Activated naive CD4-positive, alpha-beta T cell treated with anti-CD3 and anti-CD28 coated beads, Interleukin-2, amount 50 U/mL, for 24 hours (primary cell): ENCODE measurements around the gene PRDM16.
A peak's percentile ranks its signal among the peaks of the same experiment; 100 is the strongest.

Experiments used
- H3K27ac Mint-ChIP-seq: one replicate; pipeline ENCODE4 v1.8.0; 2021; ENCODE audit warnings: mild to moderate bottlenecking, mixed read lengths
- H3K27me3 Mint-ChIP-seq: one replicate; pipeline ENCODE4 v1.8.0; 2021; ENCODE audit warnings: mixed read lengths
- H3K36me3 Mint-ChIP-seq: one replicate; pipeline ENCODE4 v1.8.0; 2021; ENCODE audit warnings: mixed read lengths
- H3K4me1 Mint-ChIP-seq: one replicate; pipeline ENCODE4 v1.8.0; 2021; ENCODE audit warnings: mixed read lengths
- H3K4me3 Mint-ChIP-seq: one replicate; pipeline ENCODE4 v1.8.0; 2021; ENCODE audit warnings: mild to moderate bottlenecking, mixed read lengths
- H3K9me3 Mint-ChIP-seq: one replicate; pipeline ENCODE4 v1.8.0; 2021; ENCODE audit warnings: mixed read lengths

Gene PRDM16

GRCh38 chr1:3195966-3196515, 127.0 kb downstream of the PRDM16 start:
- Mint-ChIP-seq H3K27me3 (no peaks in the 10 kb centered on the region), H3K9me3 (no peaks in the 10 kb centered on the region), H3K27ac (no peak overlapping the region), H3K4me1 (no peaks in the 10 kb centered on the region), H3K4me3 (no peak overlapping the region), H3K36me3 (no peaks in the 10 kb centered on the region)

GRCh38 chr1:3196577-3197245, 127.7 kb downstream of the PRDM16 start:
- Mint-ChIP-seq H3K9me3 (no peaks in the 10 kb centered on the region), H3K4me1 (no peaks in the 10 kb centered on the region), H3K4me3 (no peak overlapping the region), H3K27ac (no peak overlapping the region), H3K27me3 (no peaks in the 10 kb centered on the region), H3K36me3 (no peaks in the 10 kb centered on the region)

GRCh38 chr1:3197781-3198316, 128.8 kb downstream of the PRDM16 start:
- no peaks in the 10 kb centered on the region for H3K27me3 Mint-ChIP-seq
- no peaks in the 10 kb centered on the region for H3K36me3 Mint-ChIP-seq
- H3K9me3 Mint-ChIP-seq = no peaks in the 10 kb centered on the region
- no peak overlapping the region for H3K4me3 Mint-ChIP-seq
- H3K4me1 Mint-ChIP-seq = no peaks in the 10 kb centered on the region
- no peak overlapping the region for H3K27ac Mint-ChIP-seq

GRCh38 chr1:3198371-3199271, 129.6 kb downstream of the PRDM16 start:
- H3K27ac Mint-ChIP-seq = no peak overlapping the region
- no peaks in the 10 kb centered on the region for H3K27me3 Mint-ChIP-seq
- no peaks in the 10 kb centered on the region for H3K36me3 Mint-ChIP-seq
- no peaks in the 10 kb centered on the region for H3K4me1 Mint-ChIP-seq
- H3K4me3 Mint-ChIP-seq = no peak overlapping the region
- H3K9me3 Mint-ChIP-seq = no peaks in the 10 kb centered on the region

- Mint-ChIP-seq H3K4me1 (no peaks in the 10 kb centered on the region), H3K27ac (peak overlapping the region; percentile 51), H3K27me3 (no peaks in the 10 kb centered on the region), H3K9me3 (no peaks in the 10 kb centered on the region), H3K36me3 (no peaks in the 10 kb centered on the region), H3K4me3 (no peak overlapping the region)
Observed at GRCh38 chr1:3204725-3205124, 135.7 kb downstream of the PRDM16 start.

- Mint-ChIP-seq H3K9me3 (no peaks in the 10 kb centered on the region), H3K4me1 (no peaks in the 10 kb centered on the region), H3K27ac (no peak overlapping the region), H3K4me3 (no peak overlapping the region), H3K36me3 (no peaks in the 10 kb centered on the region), H3K27me3 (no peaks in the 10 kb centered on the region)
Observed at GRCh38 chr1:3205815-3206214, 136.8 kb downstream of the PRDM16 start.

GRCh38 chr1:3206696-3207095, 137.7 kb downstream of the PRDM16 start:
- Mint-ChIP-seq H3K4me3 (no peak overlapping the region), H3K4me1 (no peaks in the 10 kb centered on the region), H3K27ac (no peak overlapping the region), H3K27me3 (no peaks in the 10 kb centered on the region), H3K9me3 (no peaks in the 10 kb centered on the region), H3K36me3 (no peaks in the 10 kb centered on the region)

- H3K27me3 Mint-ChIP-seq = no peaks in the 10 kb centered on the region
- H3K27ac Mint-ChIP-seq = no peak overlapping the region
- no peaks in the 10 kb centered on the region for H3K36me3 Mint-ChIP-seq
- no peak overlapping the region for H3K4me3 Mint-ChIP-seq
- H3K4me1 Mint-ChIP-seq = no peaks in the 10 kb centered on the region
- no peaks in the 10 kb centered on the region for H3K9me3 Mint-ChIP-seq
Observed at GRCh38 chr1:3207217-3207848, 138.3 kb downstream of the PRDM16 start.

GRCh38 chr1:3208819-3209200, 139.8 kb downstream of the PRDM16 start:
- Mint-ChIP-seq H3K27me3 (no peaks in the 10 kb centered on the region), H3K9me3 (no peaks in the 10 kb centered on the region), H3K36me3 (no peaks in the 10 kb centered on the region), H3K4me3 (no peak overlapping the region), H3K27ac (no peak overlapping the region), H3K4me1 (no peaks in the 10 kb centered on the region)

GRCh38 chr1:3209201-3209600, 140.2 kb downstream of the PRDM16 start:
- Mint-ChIP-seq H3K36me3 (no peaks in the 10 kb centered on the region), H3K27me3 (no peaks in the 10 kb centered on the region), H3K27ac (no peak overlapping the region), H3K4me3 (no peak overlapping the region), H3K9me3 (no peaks in the 10 kb centered on the region), H3K4me1 (no peaks in the 10 kb centered on the region)

GRCh38 chr1:3211582-3212375, 142.8 kb downstream of the PRDM16 start:
- H3K36me3 Mint-ChIP-seq = no peaks in the 10 kb centered on the region
- H3K27ac Mint-ChIP-seq = no peak overlapping the region
- no peaks in the 10 kb centered on the region for H3K9me3 Mint-ChIP-seq
- no peaks in the 10 kb centered on the region for H3K4me1 Mint-ChIP-seq
- H3K27me3 Mint-ChIP-seq = no peaks in the 10 kb centered on the region
- H3K4me3 Mint-ChIP-seq = no peak overlapping the region

GRCh38 chr1:3212453-3213355, 143.7 kb downstream of the PRDM16 start:
- Mint-ChIP-seq H3K4me1 (no peaks in the 10 kb centered on the region), H3K9me3 (no peaks in the 10 kb centered on the region), H3K36me3 (no peaks in the 10 kb centered on the region), H3K27me3 (no peaks in the 10 kb centered on the region), H3K4me3 (no peak overlapping the region), H3K27ac (no peak overlapping the region)

- Mint-ChIP-seq H3K4me1 (no peaks in the 10 kb centered on the region), H3K9me3 (no peaks in the 10 kb centered on the region), H3K27ac (no peak overlapping the region)
Observed at GRCh38 chr1:3213730-3214129, 144.7 kb downstream of the PRDM16 start.

More at GRCh38 chr1:3213730-3214129, 144.7 kb downstream of the PRDM16 start:
- no peaks in the 10 kb centered on the region for H3K36me3 Mint-ChIP-seq
- no peaks in the 10 kb centered on the region for H3K27me3 Mint-ChIP-seq
- no peak overlapping the region for H3K4me3 Mint-ChIP-seq
